ENCODE results near the gene AUNIP. TPM values are rescaled to one million over a fixed set of nuclear protein-coding genes. Genes with fewer than 3 reads are reported as not detected.

The AUNIP gene
- total RNA-seq, 6 donors from 2014 or later, result 0.43 to 1.1 (median 0.74) TPM; not detected in 3

DNA sequence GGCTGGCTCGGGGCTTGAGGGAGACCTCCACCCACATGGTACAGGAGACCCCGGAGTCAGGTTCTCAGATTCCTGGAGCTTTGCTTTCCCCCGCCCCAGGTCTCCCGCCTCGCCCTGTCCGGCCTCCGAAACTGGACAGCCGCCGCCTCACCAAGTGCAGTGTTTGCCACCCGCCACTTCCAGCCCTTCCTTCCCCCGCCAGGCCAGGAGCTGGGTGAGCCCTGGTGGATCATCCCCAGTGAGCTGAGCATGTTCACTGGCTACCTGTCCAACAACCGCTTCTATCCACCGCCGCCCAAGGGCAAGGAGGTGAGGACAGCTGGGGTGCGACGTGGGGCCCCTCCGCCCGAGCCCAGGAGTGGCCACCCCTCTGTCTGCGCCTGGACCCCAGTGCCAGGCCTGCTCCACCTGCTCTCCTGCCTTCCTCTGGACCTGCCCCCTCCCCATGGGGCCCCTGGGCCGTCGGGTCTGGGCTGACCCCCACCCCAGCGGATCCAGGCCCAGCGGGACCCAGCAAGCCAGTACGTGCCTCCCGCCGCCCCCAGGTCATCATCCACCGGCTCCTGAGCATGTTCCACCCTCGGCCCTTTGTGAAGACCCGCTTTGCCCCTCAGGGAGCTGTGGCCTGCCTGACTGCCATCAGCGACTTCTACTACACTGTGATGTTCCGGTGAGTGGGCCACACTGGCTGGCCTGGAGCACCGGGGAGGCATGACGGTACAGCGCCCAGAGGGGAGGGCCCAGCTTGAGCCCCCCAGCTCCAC, 50.6 kb downstream of the AUNIP start:
- H3K4me1 ChIP-seq, result peaks cover 31 to 65% (median 41%) of the 10 kb centered on the region in 4 donors
- 87 to 91% methylated on average over 23 to 33 of the region's 34 CpGs for whole genome bisulfite sequencing, 2 donors
- peak overlapping the region in 2 of 4 donors; percentile 7 to 64 for H3K27ac ChIP-seq
- ATAC-seq (ENCODE audit: low FRiP score in 2 of 2), result no peak
- peak in 1 of 2 donors; percentile 64 for DNase-seq
- H3K9me3 ChIP-seq, result no peaks in the 10 kb centered on the region
- H3K36me3 ChIP-seq, result peaks cover 2 to 75% (median 49%) of the 10 kb centered on the region in 4 donors
- H3K27me3 ChIP-seq, result no peaks in the 10 kb centered on the region
- TF ChIP-seq EP300 (IDR thresholded peaks at IDR 0.05) (no peak), POLR2AphosphoS5 (IDR thresholded peaks at IDR 0.05) (no peak), POLR2A (IDR thresholded peaks at IDR 0.05) (no peak)
- TF ChIP-seq, protein P1, sequence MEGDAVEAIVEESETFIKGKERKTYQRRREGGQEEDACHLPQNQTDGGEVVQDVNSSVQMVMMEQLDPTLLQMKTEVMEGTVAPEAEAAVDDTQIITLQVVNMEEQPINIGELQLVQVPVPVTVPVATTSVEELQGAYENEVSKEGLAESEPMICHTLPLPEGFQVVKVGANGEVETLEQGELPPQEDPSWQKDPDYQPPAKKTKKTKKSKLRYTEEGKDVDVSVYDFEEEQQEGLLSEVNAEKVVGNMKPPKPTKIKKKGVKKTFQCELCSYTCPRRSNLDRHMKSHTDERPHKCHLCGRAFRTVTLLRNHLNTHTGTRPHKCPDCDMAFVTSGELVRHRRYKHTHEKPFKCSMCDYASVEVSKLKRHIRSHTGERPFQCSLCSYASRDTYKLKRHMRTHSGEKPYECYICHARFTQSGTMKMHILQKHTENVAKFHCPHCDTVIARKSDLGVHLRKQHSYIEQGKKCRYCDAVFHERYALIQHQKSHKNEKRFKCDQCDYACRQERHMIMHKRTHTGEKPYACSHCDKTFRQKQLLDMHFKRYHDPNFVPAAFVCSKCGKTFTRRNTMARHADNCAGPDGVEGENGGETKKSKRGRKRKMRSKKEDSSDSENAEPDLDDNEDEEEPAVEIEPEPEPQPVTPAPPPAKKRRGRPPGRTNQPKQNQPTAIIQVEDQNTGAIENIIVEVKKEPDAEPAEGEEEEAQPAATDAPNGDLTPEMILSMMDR (IDR thresholded peaks at IDR 0.05), result no peak
- no peak overlapping the region for H3K4me3 ChIP-seq

DNA sequence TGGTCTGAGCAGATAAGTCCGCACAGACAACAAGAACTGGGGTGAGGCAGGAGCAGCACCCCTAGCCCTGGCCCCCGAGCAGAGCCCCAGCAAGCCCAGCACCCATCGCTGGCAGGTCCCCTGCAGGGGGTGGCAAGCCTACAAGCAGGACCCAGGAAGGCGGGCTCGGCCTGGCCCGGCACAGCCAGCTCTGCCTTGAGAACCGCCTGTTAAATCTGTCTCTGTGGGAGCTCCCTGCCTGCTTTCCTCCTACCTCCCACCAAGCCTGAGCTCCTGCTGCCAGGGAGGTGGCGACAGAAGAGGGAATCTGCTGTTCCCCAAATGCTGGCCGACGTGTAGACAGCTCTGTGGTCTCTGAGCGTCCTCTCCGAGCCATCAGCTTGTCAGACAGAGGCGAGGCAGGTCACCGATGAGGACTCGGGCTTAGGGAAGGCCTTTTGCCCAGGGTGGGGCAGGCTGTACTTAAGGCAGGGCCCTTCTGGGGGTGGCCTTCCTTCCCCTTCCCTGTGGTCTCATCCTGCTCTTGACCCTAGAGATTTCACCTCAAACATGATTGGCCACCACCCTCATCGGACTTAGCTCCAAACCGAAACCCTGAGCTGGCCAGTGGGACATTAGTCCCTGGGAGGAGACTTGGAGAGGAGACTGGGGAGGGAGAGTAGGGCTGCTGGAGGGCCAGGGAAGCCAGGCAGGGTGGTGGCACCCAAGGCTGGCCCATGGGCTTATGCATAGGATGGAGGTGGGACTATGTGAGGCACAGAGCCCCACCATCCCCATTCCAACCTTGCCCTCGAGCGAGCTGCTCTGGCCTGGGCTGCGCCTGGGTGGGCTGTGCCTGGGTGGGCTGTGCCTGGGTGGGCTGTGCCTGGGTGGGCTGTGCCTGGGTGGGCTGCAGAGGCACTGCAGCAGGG, 51.5 kb downstream of the AUNIP start:
- WGBS, 2 donors, result 82 to 87% methylated on average over 11 to 20 of the region's 20 CpGs
- peak in 1 of 2 donors; percentile 73 for DNase-seq

DNA sequence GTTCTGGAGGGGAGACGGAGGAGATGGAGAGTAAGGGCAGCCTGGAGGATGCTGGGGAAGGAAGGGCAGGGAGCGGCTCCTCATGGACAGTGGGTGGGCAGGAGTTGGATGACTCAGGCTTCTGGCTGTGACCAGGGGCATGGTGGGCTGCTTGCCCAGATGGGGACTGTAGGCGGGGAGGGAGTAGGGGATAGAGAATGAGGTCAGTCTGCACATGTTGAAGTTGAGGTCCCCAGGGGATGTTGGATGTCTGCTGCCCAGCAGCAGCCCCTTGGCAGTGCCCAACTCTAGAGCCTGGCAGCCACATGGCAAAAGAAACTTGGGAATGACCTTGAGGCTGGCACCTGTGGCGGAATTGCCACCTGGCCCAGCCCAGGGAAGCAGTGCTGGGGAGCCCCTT, 52.8 kb downstream of the AUNIP start:
- DNase-seq (no peak), ATAC-seq (ENCODE audit: low FRiP score in 2 of 2) (peak in 1 of 2 donors; percentile 51)
- no peak overlapping the region for H3K4me3 ChIP-seq
- WGBS, 2 donors, result 73 to 74% methylated on average over 4 of the region's 4 CpGs
- TF ChIP-seq POLR2AphosphoS5 (IDR thresholded peaks at IDR 0.05), result no peak
- TF ChIP-seq, protein P1 (IDR thresholded peaks at IDR 0.05), result no peak
- TF ChIP-seq EP300 (IDR thresholded peaks at IDR 0.05), result no peak
- peaks cover 47 to 85% (median 58%) of the 10 kb centered on the region in 4 donors for H3K4me1 ChIP-seq
- no peaks in the 10 kb centered on the region for H3K27me3 ChIP-seq
- no peaks in the 10 kb centered on the region for H3K9me3 ChIP-seq
- H3K27ac ChIP-seq, result peak overlapping the region in 3 of 4 donors; percentile 52 to 76 (median 64)
- H3K36me3 ChIP-seq, result peaks cover 0 to 55% (median 35%) of the 10 kb centered on the region in 4 donors

More for the DNA sequence above, 51.5 kb downstream of the AUNIP start:
- ATAC-seq (ENCODE audit: low FRiP score in 2 of 2), result peak in 1 of 2 donors; percentile 6
- H3K4me3 ChIP-seq, result no peak overlapping the region
- peaks cover 0 to 66% (median 43%) of the 10 kb centered on the region in 4 donors for H3K36me3 ChIP-seq
- TF ChIP-seq, protein P1 (IDR thresholded peaks at IDR 0.05), result no peak
- TF ChIP-seq EP300 (IDR thresholded peaks at IDR 0.05) (no peak), POLR2AphosphoS5 (IDR thresholded peaks at IDR 0.05) (no peak), POLR2A (IDR thresholded peaks at IDR 0.05) (no peak)
- no peaks in the 10 kb centered on the region for H3K27me3 ChIP-seq
- peak overlapping the region in 3 of 4 donors; percentile 28 to 64 (median 60) for H3K27ac ChIP-seq
- no peaks in the 10 kb centered on the region for H3K9me3 ChIP-seq
- H3K4me1 ChIP-seq, result peaks cover 40 to 72% (median 48%) of the 10 kb centered on the region in 4 donors

DNA sequence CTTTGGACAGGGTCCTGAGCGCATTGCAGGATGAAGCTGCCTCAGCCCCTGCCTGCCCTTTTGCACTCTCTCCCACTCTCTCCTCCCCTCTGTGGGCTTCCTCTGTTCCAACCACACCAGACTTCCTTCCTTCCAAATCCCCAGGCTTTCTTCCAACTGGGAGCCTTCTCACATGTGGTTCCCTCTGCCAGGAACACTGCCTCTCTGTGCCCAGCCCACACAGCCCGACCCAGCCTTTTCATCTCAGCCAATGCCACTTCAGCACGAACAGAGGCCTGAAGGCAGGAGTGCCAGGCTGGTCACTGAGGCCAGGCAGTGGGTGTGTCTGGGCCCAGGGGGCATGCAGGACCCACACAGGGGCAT, 53.4 kb downstream of the AUNIP start:
- H3K36me3 ChIP-seq, result peaks cover 0 to 50% (median 31%) of the 10 kb centered on the region in 4 donors
- no peaks in the 10 kb centered on the region for H3K27me3 ChIP-seq
- H3K27ac ChIP-seq, result peak overlapping the region in 3 of 4 donors; percentile 52 to 76 (median 64)
- TF ChIP-seq POLR2AphosphoS5 (IDR thresholded peaks at IDR 0.05) (peak in 1 of 2 donors; percentile 45), EP300 (IDR thresholded peaks at IDR 0.05) (no peak)
- 56 to 57% methylated on average over 3 of the region's 3 CpGs for WGBS, 2 donors
- H3K9me3 ChIP-seq, result no peaks in the 10 kb centered on the region
- ATAC-seq (ENCODE audit: low FRiP score in 2 of 2) (peak in 1 of 2 donors; percentile 32), DNase-seq (peak in 1 of 2 donors; percentile 34)
- peaks cover 48 to 86% (median 60%) of the 10 kb centered on the region in 4 donors for H3K4me1 ChIP-seq
- no peak overlapping the region for H3K4me3 ChIP-seq

All from upper lobe of left lung (tissue), 6 donors.